CD4-positive, alpha-beta T cell treated with Interferon alpha-2 for 1 hour (primary cell): ENCODE measurements around the gene S100A6.
"Not testable (repeated sequence)": the region's sequence is repeated elsewhere in the genome, so short reads cannot be mapped to it uniquely, and the experiment has no call there.

ENCODE experiments used
- DNase-seq, 2 donors: peaks; one replicate each; pipeline ENCODE4 v3.0.0-alpha.2; 2020 to 2022

Gene S100A6

DNA sequence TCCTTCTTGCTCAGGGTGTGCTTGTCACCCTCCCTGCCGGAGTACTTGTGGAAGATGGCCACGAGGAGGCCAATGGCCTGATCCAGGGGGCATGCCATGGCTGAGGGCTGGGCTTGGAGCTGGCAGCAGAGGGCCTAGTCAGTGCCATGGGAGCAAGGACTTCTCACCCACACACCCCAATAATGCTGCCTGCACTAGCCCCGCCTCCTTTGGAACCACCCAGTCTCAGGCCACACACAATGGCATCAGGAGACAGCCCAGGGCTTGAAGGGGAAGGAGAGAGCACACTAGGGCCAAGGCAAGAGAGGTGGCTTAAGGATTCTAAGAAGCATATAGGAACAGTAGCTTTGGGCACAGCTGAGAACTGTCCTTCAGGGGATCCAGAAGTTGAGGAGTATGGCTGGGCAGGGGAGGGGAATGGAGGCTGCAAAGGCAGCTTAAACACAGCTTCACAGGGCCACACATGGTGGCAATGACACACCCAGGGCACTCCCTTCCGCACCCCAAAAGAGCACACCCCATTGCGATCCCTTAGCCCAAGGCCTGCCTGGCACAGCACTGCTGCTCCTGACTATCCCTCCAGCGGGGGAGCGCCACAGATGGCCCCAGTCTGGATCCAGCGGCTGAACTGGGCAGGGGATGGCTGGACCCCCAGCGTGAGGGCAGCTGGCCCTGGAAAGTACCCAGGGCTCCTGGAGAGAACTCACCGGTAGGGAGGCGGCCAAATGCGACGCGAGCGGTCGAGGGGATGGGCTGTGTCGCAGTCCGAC is at the start of gene S100A6:
Gene S100A6, minus strand, starts transcription at position 750 of the 770 bp plus-strand sequence. Its CDS starts 652 bp downstream, at position 98.
- DNase-seq = peak; percentile 33 to 57

DNA sequence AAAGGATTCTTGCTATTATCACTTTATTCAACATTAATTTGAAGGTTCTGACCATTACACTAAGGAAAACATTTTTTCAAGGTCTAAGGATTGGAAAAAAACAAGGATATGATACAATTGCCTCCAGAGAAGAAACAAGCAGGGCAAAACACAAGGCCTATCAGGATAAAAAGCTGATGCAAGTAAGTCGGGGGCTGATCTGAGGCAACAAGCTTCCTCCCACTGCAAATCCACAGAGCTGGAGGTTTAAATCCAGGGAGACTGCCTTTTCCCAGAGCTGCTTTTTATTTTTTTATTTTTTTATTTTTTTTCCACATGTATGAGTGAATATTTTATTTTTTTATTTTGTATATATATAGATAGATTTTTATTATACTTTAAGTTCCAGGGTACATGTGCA is 49.2 kb upstream of the S100A6 start:
- DNase-seq = no peak

DNA sequence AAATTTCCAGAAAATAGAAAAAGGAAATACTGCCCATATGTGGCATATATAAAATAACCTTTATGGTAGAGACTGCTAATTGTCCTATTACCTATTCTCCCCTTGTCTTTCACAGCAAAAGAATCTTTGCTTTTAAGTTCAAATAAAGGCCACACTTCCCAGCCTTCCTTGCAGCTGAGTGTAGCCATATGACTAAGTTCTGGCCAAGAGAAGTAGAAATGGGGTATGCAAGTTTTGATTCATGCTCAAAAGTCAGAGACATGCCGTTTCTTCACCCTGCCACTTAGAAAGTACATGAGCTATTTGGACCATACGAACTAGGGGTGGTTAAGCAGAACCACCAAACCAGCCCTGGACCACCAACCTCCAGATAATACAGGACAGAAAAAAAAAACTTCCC is 48.2 kb upstream of the S100A6 start:
- DNase-seq = no peak

DNA sequence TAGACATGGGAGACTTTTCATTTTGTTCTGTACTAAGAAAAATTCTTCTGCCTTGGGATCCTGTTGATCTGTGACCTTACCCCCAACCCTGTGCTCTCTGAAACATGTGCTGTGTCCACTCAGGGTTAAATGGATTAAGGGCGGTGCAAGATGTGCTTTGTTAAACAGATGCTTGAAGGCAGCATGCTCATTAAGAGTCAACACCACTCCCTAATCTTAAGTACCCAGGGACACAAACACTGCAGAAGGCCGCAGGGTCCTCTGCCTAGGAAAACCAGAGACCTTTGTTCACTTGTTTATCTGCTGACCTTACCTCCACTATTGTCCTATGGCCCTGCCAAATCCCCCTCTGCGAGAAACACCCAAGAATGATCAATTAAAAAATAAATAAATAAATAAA is 47.7 kb upstream of the S100A6 start:
- DNase-seq = not testable (repeated sequence)

DNA sequence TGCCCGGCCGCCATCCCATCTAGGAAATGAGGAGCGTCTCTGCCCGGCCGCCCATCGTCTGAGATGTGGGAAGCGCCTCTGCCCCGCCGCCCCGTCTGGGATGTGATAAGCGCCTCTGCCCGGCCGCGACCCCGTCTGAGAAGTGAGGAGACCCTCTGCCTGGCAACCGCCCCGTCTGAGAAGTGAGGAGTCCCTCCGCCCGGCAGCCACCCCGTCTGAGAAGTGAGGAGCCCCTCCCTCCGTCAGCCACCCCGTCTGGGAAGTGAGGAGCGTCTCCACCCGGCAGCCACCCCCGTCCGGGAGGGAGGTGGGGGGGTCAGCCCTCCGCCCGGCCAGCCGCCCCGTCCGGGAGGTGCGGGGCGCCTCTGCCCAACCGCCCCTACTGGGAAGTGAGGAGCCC is 47.0 kb upstream of the S100A6 start:
- not testable (repeated sequence) for DNase-seq

DNA sequence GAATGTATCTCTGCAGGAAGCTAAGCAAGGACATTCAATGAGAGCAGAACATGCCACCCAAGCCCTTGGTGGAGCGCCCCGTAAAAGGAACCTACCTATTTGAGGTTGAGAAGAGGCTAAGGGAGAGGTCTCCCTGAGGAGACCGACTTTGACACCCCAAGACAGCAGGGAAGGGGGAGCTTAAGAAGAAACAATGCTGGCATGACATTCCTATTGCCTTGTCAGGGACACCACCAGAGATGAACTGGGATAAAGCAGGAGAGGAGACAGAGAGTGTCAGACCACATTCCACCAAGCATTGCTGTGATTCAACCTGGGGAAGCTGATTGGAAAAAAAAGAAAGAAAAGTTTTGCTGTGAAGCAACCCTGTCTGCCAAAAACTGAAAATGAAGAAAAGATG is 43.1 kb upstream of the S100A6 start:
- no peak for DNase-seq

DNA sequence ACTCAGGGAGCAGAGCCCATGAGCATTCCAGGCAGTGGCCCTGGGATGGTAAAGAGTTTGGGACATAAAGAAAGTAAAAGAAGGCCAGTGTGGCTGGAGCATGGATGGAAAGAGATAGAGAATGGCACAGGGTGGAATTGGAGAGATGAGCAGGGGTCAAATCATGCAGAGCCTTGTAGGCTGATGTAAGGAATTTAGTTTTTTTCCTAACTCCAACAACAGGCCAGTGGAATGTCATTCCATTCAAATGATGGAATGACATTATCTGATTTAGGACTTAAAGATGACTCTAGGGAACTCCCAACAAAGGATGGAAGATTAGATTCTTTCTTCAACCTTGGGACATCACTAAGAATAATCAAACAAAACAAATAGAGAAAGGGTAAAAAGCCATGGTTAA is 42.7 kb upstream of the S100A6 start:
- DNase-seq = no peak

DNA sequence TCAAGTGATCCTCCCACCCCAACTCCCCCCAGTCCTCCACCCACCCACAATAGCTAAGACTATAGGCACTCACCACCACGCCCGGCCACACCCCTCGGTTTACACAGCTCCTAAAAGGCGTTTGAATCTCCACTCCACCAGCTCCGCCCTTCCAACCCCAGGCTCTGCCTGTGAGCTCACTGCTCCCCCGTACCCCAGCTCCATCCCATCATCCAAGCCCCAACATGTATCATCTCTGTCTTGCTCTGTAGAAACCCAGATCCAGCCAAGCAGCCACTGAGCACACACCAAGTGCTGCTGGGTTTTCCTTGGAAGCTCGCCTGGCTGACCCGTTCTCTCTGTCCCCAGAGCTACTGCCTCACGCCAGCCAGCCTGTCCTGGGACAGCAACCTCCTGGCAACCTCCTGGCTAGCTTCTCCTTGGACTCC is 41.8 kb upstream of the S100A6 start:
- DNase-seq = no peak

DNA sequence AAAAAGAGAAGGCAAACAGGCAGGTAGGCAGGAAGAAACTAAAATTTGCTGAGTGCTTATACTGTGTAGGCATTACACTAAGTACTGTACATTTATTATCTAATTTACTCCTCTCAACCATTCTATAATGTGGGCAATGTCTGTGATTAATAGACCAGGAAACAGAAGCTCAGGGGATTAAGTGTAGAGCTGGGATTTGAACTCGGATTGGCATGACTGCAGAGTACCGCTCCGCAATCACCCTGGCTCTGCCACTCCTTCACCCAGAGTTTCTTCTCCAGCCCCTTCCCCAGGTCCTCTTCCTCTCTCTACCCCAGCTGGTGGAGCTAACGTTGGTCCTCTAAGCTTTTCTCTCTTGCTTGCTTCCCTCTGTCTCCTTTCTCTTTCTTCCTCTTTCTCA is 41.3 kb upstream of the S100A6 start:
- DNase-seq = no peak

DNA sequence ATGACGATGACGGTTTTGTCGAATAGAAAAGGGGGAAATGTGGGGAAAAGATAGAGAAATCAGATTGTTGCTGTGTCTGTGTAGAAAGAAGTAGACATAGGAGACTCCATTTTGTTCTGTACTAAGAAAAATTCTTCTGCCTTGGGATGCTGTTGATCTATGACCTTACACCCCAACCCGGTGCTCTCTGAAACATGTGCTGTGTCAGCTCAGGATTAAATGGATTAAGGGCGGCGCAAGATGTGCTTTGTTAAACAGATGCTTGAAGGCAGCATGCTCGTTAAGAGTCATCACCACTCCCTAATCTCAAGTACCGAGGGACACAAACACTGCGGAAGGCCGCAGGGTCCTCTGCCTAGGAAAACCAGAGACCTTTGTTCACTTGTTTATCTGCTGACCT is 39.7 kb upstream of the S100A6 start:
- DNase-seq = not testable (repeated sequence)

DNA sequence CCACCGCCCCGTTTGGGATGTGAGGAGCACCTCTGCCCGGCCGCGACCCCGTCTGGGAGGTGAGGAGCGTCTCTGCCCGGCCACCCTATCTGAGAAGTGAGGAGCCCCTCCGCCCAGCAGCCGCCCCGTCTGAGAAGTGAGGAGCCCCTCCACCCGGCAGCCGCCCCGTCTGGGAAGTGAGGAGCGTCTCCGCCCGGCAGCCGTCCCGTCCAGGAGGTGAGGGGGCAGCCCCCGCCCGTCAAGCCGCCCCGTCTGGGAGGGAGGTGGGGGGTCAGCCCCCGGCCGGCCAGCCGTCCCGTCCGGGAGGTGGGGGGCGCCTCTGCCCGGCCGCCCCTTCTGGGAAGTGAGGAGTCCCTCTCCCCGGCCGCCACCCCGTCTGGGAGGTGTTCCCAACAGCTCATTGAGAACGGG is 39.3 kb upstream of the S100A6 start:
- DNase-seq = not testable (repeated sequence)

DNA sequence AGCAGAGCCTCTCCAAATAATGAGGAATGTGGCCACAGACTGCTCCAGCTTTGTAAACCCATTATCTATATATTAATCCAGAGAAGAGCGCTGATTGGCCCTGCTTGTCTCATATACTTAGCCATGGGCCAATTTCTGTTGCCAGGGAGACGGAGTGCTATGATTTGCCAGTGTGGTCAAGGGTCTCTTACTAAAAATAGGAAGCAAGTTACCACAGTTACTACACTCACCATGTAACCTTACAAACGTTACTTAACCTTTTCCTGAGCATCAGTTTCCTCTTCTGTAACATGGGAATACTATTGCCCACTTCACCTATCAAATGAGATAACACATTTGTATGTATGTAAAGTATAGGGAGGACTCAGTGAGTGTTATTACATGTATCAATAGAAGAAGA is 37.6 kb upstream of the S100A6 start:
- no peak for DNase-seq

DNA sequence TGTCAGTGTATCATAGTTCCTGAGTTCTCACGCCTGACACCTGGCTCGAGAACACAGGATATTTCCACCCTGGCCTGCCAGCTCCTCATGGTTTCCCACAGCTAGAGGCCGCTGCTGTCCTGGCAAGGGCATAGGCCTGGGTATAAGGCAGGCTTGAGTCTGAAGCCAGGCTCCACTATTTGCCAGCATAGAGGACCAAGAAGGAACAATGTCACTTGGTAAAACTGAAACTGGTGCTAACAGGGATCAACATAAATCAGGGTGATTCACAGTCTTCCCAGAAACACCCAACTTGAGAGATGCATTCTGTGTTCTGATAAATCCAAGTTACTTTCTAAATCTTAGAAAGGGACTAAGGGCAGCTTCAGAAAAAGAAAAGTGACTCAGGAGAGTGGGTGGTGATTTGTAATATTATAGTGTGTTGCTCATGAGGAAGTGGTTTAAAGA is 36.8 kb upstream of the S100A6 start:
- DNase-seq = peak; percentile 62 to 65

DNA sequence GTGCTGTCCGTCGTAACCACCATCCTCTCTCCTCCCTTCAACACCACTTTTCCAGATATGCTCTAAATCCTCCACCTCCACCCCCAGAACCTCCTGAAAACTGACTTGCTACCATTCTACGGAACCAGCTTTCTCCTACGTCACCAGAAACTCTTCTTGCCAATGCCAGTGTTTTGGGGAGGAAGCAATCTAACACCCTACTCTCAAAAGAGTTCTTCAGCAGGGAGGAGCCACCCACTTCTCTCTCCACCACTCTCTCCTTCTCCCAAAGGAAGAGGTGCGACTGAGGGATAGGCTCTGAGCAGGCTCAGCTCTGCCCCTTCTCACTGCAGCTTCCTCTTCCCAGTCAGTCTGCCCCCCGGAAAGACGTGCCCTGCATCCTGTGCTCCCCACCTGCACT is 35.9 kb upstream of the S100A6 start:
- no peak for DNase-seq

DNA sequence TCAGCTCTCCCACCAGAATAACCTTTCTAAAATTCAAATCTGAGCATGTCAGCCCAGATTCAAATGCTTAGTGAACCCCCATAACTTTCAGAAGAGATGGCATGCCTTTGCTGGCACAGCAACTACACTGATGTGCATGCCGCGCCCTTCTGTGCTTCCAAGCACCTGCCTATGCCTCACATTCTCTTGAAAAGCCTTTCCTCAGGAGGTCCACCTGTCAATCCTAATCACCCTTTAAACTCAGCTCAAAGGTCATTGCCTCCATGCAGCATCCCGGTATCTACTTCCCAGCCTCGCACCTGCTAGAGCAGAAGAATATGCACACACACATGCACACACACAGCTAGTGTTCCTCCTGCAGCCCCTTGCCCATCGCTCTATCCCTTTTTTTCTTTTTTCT is 35.1 kb upstream of the S100A6 start:
- DNase-seq = no peak

DNA sequence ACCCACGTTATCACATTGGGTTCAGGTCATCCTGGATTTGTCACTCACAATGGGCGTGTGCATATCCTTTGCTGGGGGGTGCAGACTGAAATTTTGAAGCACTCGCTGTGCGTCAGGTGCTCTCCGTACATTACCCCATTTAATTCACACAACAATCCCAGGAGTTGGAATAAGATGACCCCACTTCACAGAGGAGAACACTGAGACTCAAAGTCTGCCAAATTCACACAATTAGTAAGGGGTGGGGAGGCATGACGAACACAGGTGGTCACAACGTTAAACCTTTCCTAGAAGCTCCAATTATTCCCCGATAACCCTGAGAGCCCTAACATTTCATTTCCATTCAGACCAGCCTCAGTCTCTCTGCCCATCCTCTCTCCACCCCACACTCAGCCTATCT is 33.7 kb upstream of the S100A6 start:
- no peak for DNase-seq

DNA sequence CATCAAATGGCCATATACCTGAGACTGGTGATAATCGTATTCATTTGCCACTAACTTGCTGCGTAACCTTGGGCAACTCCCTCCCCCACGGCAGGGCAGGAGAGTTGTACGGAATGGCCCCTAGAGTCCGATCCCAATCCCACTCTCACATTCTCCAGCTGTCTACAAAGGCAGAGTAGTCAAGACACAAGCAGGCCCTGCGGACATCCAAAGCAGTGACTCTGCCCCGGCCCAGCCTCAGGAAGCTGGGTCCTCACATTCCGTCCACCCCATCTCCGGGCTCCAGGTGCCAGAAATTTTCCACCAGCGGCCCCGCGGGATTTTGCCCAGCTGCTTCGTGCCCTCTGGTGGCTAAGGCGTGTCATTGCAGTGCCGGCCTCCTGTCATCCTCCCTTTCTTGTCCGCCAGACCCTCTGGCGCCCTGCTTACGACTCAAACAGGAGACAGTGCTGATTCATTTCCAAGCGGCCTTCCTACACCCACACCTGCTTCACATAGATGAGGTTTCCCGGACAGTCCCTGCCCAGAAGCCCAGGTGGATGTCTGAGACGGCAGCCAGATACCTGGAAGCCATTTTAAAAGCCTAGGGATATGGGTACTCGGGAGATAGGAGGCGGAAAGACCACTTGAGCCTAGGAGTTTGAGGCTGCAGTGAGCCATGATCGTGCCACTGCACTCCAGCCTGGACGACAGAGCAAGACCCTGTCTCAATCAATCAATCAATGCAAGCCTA is 32.7 kb upstream of the S100A6 start:
- DNase-seq = peak; percentile 76 to 84

DNA sequence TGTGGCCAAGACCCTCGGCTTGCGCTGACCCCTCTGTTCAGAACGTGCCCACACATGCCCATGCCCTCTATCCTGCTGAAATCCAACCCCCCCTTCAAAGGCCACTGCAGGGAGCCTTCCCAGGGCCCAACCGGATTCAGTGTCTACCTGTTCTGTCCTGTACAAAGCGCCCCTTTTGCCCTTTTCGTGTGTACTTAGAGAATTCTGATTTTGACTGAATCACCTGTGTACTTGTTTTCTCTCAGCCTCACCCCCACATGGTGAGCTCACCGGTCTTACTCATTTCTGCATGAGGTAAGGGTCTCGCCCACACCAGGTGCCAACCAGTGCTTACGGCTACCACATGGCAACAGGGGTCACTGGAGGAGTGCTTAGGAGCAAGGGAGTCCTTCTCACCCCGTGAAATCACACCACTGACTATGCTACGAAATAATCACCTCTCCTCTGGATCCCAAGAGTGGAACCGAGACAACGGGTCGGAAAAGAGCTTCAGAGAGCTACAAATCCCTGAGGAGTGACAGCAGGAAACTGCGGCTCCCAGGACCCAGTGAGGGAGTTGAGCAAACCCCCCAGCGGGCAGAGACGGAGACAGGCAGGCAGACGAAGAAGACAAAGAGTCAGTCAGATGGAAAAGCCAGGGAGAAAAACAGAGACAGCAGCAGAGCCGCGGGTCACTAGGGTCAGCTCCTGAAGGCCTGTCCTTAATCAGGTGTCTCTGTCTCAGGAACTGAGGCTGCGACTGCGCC is 32.0 kb upstream of the S100A6 start:
- no peak for DNase-seq

DNA sequence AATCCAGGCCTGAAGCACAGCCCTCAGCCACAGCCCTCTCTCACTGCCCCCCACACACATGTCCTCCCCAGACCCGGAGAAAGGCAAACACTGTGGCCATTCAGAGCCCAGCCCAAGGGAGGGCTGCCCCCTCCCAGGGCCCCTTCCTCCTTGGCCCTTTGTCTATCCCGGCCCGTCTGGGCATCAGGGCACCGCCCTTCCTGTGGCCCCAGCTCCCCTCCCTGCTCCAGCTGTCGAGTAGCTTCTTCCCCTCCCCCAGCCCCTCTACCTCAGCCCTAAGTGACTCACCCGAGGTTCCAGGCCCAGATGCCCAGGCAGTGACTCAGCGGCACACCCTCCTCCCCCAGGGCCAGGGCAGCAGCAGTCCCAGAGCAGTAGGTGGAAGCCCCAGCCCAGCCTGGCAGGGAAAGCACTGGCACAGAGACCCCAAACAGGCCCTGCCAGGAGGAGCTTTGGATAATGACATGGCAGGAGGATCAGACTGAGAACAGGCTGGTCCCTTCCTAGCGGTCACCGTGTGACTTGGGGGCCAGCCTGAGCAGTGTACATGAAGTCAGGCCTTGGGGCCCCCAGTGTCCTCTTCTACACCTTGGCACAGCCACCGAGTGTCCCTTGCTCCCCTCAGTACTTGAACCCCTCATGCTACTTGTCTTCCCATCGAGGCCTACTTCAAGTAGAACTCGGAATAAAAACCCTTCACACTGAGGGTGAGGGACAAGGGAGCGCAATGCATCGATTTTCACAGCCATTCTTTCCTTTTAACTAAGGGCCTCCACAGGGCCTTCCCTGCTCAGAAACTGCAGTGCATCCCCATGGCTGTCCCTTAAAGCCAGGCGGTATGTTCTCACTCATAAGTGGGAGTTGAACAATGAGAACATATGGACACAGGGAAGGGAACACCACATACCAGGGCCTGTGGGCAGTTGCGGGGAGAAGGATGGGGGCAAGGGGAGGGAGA is 30.9 kb upstream of the S100A6 start:
- peak; percentile 78 to 86 for DNase-seq

DNA sequence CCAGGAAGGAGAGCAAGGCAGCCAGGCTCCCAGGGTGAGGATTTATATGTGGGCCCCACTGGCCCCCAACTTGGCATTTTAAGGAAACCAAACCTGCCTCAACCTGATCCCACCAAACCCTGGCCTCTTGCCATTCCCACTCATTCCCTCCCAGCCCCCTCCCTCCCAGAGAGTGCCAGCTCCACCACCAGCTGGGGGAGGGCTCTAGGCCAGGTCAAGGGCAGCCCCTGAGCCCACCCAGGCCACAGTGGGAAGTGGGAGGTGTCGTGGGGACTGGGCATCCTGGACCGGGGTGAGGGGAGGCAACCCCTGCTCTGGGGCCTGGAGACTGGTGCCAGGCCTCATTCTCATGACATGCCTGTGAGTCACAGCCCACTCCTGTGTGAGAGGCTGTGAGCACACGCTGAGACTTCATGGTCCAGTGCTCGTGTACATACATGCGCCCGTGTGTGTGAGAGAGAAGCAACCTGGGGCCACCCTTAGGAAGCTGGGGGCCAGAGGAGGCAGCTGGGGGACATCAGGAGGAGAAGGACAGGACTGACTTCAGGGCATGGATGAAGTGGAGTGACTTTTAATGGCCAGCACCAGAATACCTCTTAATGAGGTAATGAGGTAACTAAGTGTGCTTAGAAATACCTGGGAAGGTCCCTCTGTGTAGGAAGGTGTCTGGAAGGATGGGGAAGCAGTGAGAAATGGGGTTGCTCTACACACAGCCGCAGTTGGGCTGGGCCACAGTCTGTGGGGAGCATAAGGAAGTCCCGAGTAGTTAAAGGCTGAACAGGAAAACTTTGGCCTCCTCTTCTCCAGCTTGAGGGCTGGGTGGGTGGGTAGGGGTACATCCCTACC is 30.0 kb upstream of the S100A6 start, which contains the start of gene S100A2:
Gene S100A2, minus strand, starts transcription at position 316 of the 846 bp plus-strand sequence. CDS start 1,967 bp downstream, outside the sequence.
- DNase-seq = peak; percentile 23 to 54

DNA sequence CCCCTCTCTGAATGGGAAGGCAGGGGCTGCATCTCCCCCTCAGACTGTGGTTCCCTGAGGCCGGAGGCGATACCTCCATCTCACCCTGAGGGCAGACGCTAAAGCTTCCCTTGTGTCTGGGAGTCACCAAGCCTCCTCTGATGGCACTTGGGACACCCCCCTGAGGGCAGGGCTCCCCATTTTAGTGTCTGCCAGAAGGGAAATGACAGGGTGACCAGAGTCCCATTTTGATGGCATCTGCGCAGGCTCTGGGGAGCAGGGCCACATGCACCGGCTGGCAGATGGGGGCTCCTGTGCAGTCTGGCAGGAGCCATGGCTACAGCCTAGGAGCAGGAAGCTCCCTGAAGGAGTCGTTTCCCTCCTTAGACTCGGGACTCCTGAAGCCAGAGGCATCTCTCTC is 28.2 kb upstream of the S100A6 start:
- DNase-seq = no peak
